ENCODE measurements around the gene KRT7. TPM values are rescaled to one million over a fixed set of nuclear protein-coding genes. Genes with fewer than 3 reads are reported as not detected.

The KRT7 gene
- total RNA-seq, 1 donor from 2014 or later: 288 TPM

Other genes starting within 250 kb of the KRT7 start
- gene TAMALIN, start 226.3 kb upstream of the KRT7 start, total RNA-seq: 42.7 and 42.8 TPM in 2 replicates
- gene NR4A1, start 181.8 kb upstream of the KRT7 start, total RNA-seq: 1.1 and 1.5 TPM in 2 replicates
- 70.2 and 92.9 TPM in 2 replicates for gene ATG101, start 163.3 kb upstream of the KRT7 start, total RNA-seq
- gene SMIM41, start 153.5 kb upstream of the KRT7 start, total RNA-seq: 0.07 and 0.21 TPM in 2 replicates
- gene KRT80, start 41.2 kb upstream of the KRT7 start, total RNA-seq: 2.0 and 4.9 TPM in 2 replicates
- gene KRT86, start 41.4 kb downstream of the KRT7 start, total RNA-seq: 0.07 TPM in 1 of 2 replicates, not detected in the other
- not detected in 2 replicates for gene KRT81, start 58.3 kb downstream of the KRT7 start, total RNA-seq
- gene KRT83, start 88.2 kb downstream of the KRT7 start, total RNA-seq: not detected in 2 replicates
- gene KRT85, start 134.2 kb downstream of the KRT7 start, total RNA-seq: under 0.01 TPM in 1 of 2 replicates, not detected in the other
- gene KRT84, start 152.4 kb downstream of the KRT7 start, total RNA-seq: not detected in 2 replicates
- not detected in 2 replicates for gene KRT82, start 173.1 kb downstream of the KRT7 start, total RNA-seq
- not detected in 2 replicates for gene KRT75, start 201.1 kb downstream of the KRT7 start, total RNA-seq
- gene KRT6B, start 218.9 kb downstream of the KRT7 start, total RNA-seq: 0.07 and 0.18 TPM in 2 replicates
- gene KRT6C, start 240.6 kb downstream of the KRT7 start, total RNA-seq: 0.07 TPM in 1 of 2 replicates, not detected in the other